NCI-H524 treated with DMSO at 0.1 percent for 48 hours (cell line): ENCODE data around the gene FAM187B.
"Not testable (repeated sequence)": the region's sequence is repeated elsewhere in the genome, so short reads cannot be mapped to it uniquely, and the experiment has no call there.

Experiments
- DNase-seq: peaks from one replicate; lab custom pipeline; 2025; lab: John Stamatoyannopoulos, UW

The FAM187B gene

GRCh38 chr19:35236638-35237400, 8.3 kb upstream of the FAM187B start:
- no peak for DNase-seq

GRCh38 chr19:35232912-35233311, 4.4 kb upstream of the FAM187B start:
- DNase-seq = no peak

GRCh38 chr19:35231956-35232645, 3.6 kb upstream of the FAM187B start:
- no peak for DNase-seq

- DNase-seq = no peak
Observed at GRCh38 chr19:35229601-35230000, 1.1 kb upstream of the FAM187B start.

GRCh38 chr19:35226748-35227147, 1.8 kb downstream of the FAM187B start:
- no peak for DNase-seq

- DNase-seq = no peak
Observed at GRCh38 chr19:35225951-35226350, 2.6 kb downstream of the FAM187B start.

- no peak for DNase-seq
Observed at GRCh38 chr19:35224681-35225571, 3.6 kb downstream of the FAM187B start.

- DNase-seq = no peak
Observed at GRCh38 chr19:35223862-35224505, 4.6 kb downstream of the FAM187B start.

GRCh38 chr19:35223084-35223790, 5.3 kb downstream of the FAM187B start:
- DNase-seq = no peak

- DNase-seq = no peak
Observed at GRCh38 chr19:35222373-35223015, 6.0 kb downstream of the FAM187B start.

GRCh38 chr19:35220973-35221590, 7.5 kb downstream of the FAM187B start:
- DNase-seq = not testable (repeated sequence)

- DNase-seq = no peak
Observed at GRCh38 chr19:35220315-35220921, 8.1 kb downstream of the FAM187B start.

- DNase-seq = no peak
Observed at GRCh38 chr19:35219008-35219407, 9.5 kb downstream of the FAM187B start.

- DNase-seq = no peak
Observed at GRCh38 chr19:35217649-35217990, 10.9 kb downstream of the FAM187B start.

GRCh38 chr19:35216833-35217648, 11.5 kb downstream of the FAM187B start:
- no peak for DNase-seq

GRCh38 chr19:35216016-35216832, 12.3 kb downstream of the FAM187B start:
- no peak for DNase-seq

GRCh38 chr19:35214766-35215422, 13.6 kb downstream of the FAM187B start:
- no peak for DNase-seq
